ENCODE measurements around the gene CLRN1.

- TF ChIP-seq, protein P1, sequence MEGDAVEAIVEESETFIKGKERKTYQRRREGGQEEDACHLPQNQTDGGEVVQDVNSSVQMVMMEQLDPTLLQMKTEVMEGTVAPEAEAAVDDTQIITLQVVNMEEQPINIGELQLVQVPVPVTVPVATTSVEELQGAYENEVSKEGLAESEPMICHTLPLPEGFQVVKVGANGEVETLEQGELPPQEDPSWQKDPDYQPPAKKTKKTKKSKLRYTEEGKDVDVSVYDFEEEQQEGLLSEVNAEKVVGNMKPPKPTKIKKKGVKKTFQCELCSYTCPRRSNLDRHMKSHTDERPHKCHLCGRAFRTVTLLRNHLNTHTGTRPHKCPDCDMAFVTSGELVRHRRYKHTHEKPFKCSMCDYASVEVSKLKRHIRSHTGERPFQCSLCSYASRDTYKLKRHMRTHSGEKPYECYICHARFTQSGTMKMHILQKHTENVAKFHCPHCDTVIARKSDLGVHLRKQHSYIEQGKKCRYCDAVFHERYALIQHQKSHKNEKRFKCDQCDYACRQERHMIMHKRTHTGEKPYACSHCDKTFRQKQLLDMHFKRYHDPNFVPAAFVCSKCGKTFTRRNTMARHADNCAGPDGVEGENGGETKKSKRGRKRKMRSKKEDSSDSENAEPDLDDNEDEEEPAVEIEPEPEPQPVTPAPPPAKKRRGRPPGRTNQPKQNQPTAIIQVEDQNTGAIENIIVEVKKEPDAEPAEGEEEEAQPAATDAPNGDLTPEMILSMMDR (IDR thresholded peaks at IDR 0.05), result no peak
- TF ChIP-seq EP300 (IDR thresholded peaks at IDR 0.05), result no peak
Measured at GRCh38 chr3:150972366-150973071, at the start of gene CLRN1.
